Caco-2 (cell line): ENCODE measurements around the gene GP1BA. TPM values are rescaled to one million over a fixed set of nuclear protein-coding genes. Genes with fewer than 3 reads are reported as not detected.

Source experiments
- BruUV-seq: library from RNA; stranded (reverse); fragments of 400-500 nt; replicated peaks from 2 replicates; lab custom pipeline; 2021; lab: Mats Ljungman, UMichigan
- CTCF ChIA-PET: fragments of 300-600 bp; sonication (Branson Sonifier 250); formaldehyde crosslinking; loops from one replicate; lab custom pipeline; 2022; ENCODE audit warnings: antibody characterized with exemption; lab: Charles Lee
- POLR2A ChIA-PET: fragments of 300-600 bp; sonication (Branson Sonifier 250); formaldehyde crosslinking; loops from one replicate; lab custom pipeline; 2022; ENCODE audit warnings: antibody characterized with exemption; lab: Charles Lee
- DNase-seq, 2 experiments: peaks; one replicate each; pipeline versions ENCODE4 v3.0.0 to v3.0.0-alpha.2; 2020 to 2022
- H3K27me3 ChIP-seq: replicated peaks from 2 replicates; pipeline ENCODE4 v1.6.0; 2011; ENCODE audit warnings: low read length; ENCODE audit not compliant: control insufficient read depth, insufficient read depth
- H3K36me3 ChIP-seq: 2 replicates; pipeline ENCODE4 v1.5.1; 2011; ENCODE audit warnings: low read length; ENCODE audit not compliant: control insufficient read depth, insufficient read depth
- H3K4me1 ChIP-seq: fragments of 250-450 bp; sonication (Bioruptor Pico); 2 replicates; pipeline ENCODE4 v1.5.1; 2020; ENCODE audit warnings: mild to moderate bottlenecking
- H3K4me3 ChIP-seq: 2 replicates; pipeline ENCODE4 v1.5.1; 2011; ENCODE audit warnings: low read depth, mild to moderate bottlenecking, control low read depth, low read length
- H3K9me3 ChIP-seq: fragments of 250-450 bp; sonication (Bioruptor Pico); 2 replicates; pipeline ENCODE4 v1.5.1; 2020; ENCODE audit warnings: mild to moderate bottlenecking, moderate library complexity
- H3K27ac Mint-ChIP-seq: one replicate; pipeline ENCODE4 v1.8.0; 2022; ENCODE audit warnings: mixed read lengths; ENCODE audit not compliant: unreplicated experiment
- H3K27me3 Mint-ChIP-seq: one replicate; pipeline ENCODE4 v1.8.0; 2022; ENCODE audit warnings: mixed read lengths; ENCODE audit not compliant: insufficient read depth, unreplicated experiment
- H3K36me3 Mint-ChIP-seq: one replicate; pipeline ENCODE4 v1.8.0; 2022; ENCODE audit warnings: mild to moderate bottlenecking, mixed read lengths; ENCODE audit not compliant: insufficient read depth, unreplicated experiment
- H3K4me1 Mint-ChIP-seq: one replicate; pipeline ENCODE4 v1.8.0; 2022; ENCODE audit warnings: low read depth, mixed read lengths; ENCODE audit not compliant: unreplicated experiment
- H3K4me3 Mint-ChIP-seq: one replicate; pipeline ENCODE4 v1.8.0; 2022; ENCODE audit warnings: mild to moderate bottlenecking, moderate library complexity, mixed read lengths; ENCODE audit not compliant: unreplicated experiment
- H3K9me3 Mint-ChIP-seq: one replicate; pipeline ENCODE4 v1.8.0; 2022; ENCODE audit warnings: mixed read lengths; ENCODE audit not compliant: unreplicated experiment
- intact Hi-C: fragments of 100-400 bp; cut with micrococcal nuclease; formaldehyde crosslinking; loops from one replicate; pipeline ENCODE4 v1.10.0; 2022; ENCODE audit not compliant: unreplicated experiment
- total RNA-seq: library from RNA; stranded (reverse); gene quantifications from 2 replicates; pipeline ENCODE4 v1.2.3, GENCODE V29; 2022
- TF ChIP-seq, protein P1 (sequence below), 2 experiments: fragments of 200-600 bp in 1 of 2; IDR thresholded peaks; 1 replicate in 1 of 2; 2 replicates in 1 of 2; pipeline versions ENCODE4 v1.5.1 to v1.8.0; 2011 to 2022; ENCODE audit warnings: antibody characterized with exemption in 1 of 2, control low read depth in 1 of 2, inconsistent platforms in 1 of 2, low read depth in 1 of 2, low read length in 1 of 2, mild to moderate bottlenecking in 1 of 2, moderate library complexity in 1 of 2; ENCODE audit not compliant: insufficient read depth in 1 of 2, severe bottlenecking in 1 of 2, unreplicated experiment in 1 of 2

GP1BA gene
- total RNA-seq, 1 experiment from 2014 or later = not detected

DNA sequence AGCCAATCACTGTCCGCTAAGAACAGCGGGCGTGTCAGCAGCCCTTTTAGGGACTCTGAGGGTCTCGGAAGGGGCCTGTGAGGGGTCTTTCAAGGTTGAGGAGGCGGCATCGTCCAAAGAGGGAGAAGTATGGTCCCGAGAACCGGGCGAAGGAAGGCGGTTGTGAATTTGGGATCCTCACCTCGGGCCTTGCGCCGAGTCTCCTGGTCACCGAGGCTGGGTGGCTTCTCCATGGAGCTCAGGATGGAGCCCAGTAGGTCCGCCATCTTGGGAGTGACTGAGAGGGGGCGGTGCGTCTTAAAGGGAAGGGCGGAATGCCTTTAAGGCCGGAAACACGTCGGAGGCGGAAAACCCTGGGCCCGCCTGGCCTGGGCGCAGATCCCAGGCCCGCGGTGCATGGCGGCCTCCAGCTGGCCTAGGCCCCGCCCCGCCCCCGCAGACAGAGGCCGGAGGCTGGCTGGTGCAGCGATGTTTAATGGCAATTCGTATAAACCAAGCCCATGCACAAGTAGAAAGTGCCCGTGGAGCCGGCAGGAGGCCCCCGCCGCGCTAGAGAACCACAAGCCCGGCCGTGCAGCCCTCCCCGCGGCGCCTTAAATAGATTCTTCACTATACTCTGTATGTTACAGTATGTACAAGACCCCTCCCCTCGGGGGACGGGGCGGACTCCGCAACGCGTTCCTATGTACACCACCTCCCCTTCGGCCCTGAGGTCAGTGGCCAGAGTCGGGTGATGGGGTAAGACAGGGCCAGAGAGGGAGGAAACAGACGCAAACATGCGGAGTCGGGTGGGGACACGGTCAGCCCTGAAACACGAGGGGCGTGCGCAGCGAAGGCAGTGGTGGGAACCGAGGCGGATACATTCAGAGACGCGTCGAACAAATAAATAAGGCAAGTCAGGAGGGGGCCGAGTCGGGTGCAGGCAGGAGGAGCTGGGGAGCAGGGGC lies 35.7 kb downstream of the GP1BA start, which contains the start of gene SPAG7:
SPAG7 (minus strand) TSS at position 279 of the 947 bp plus-strand sequence; CDS start at position 266, 13 bp downstream.
- intact Hi-C loops = loop anchor here (1.0 to 2.0 kb wide), 2 partner anchors 19 to 27 kb away; partner anchors contain the start of genes RNF167 and SLC25A11
- Histone ChIP-seq H3K9me3 (no peaks in the 10 kb centered on the region), H3K27me3 (no peaks in the 10 kb centered on the region), H3K4me3 (peak within 1 kb of the TSS; percentile 68), H3K4me1 (peaks cover 4% of the 10 kb centered on the region; the same call in 1 of the 2 replicates), H3K36me3 (no peaks in the 10 kb centered on the region)
- Mint-ChIP-seq H3K4me3 (no peak within 1 kb of the TSS), H3K27me3 (no peaks in the 10 kb centered on the region), H3K4me1 (no peaks in the 10 kb centered on the region), H3K9me3 (no peaks in the 10 kb centered on the region), H3K27ac (no peak within 1 kb of the TSS), H3K36me3 (peaks cover 23% of the 10 kb centered on the region)
- BruUV-seq = no TSS peak
- DNase-seq = peak; percentile 85 to 90
- POLR2A ChIA-PET = interaction anchor here (0.9 to 3.0 kb wide), 9 partner anchors 17 to 142 kb away, joined by 3 to 54 read pairs (median 9); partner anchors contain the start of genes ENO3, INCA1, KIF1C and PFN1
- CTCF ChIA-PET = interaction anchor here (0.6 to 2.0 kb wide), 9 partner anchors 16 to 258 kb away, joined by 3 to 13 read pairs (median 5); partner anchors contain the start of genes CAMTA2, RNF167 and SLC25A11
- TF ChIP-seq, protein P1, sequence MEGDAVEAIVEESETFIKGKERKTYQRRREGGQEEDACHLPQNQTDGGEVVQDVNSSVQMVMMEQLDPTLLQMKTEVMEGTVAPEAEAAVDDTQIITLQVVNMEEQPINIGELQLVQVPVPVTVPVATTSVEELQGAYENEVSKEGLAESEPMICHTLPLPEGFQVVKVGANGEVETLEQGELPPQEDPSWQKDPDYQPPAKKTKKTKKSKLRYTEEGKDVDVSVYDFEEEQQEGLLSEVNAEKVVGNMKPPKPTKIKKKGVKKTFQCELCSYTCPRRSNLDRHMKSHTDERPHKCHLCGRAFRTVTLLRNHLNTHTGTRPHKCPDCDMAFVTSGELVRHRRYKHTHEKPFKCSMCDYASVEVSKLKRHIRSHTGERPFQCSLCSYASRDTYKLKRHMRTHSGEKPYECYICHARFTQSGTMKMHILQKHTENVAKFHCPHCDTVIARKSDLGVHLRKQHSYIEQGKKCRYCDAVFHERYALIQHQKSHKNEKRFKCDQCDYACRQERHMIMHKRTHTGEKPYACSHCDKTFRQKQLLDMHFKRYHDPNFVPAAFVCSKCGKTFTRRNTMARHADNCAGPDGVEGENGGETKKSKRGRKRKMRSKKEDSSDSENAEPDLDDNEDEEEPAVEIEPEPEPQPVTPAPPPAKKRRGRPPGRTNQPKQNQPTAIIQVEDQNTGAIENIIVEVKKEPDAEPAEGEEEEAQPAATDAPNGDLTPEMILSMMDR (IDR thresholded peaks at IDR 0.05; ENCODE audit: insufficient read depth in 1 of 2, low read depth in 1 of 2, low read length in 1 of 2, severe bottlenecking in 1 of 2, unreplicated experiment in 1 of 2) = no peak

DNA sequence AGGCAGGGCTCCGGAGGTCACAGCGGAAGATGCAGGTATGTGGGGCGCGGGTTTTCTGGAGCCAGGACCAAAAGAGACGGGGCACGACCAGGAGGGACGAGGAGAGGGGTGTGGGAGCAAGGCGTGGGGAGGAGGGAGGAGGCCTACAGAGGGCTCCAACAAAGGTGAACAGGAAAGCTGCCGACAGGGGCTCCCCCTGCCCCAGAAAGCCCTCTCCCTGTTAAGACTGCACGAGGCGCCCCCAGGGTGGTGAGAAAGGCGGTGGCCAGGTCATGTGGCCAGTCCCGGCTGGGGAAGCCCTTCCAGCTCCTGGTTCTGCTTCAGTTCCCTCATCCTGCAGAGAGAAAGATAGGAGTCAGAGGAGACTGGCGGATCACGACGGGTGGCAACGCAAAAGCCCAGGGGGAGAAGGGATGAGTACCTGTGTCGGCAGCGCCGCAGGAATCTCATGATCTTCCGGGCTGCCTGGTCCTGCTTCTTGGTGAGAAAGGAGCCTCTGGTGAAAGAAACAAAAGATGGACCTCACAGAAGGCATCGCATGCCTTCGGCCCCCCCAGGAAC lies 36.5 kb downstream of the GP1BA start:
- H3K4me3 Mint-ChIP-seq = no peak overlapping the region
- no peak overlapping the region for H3K27ac Mint-ChIP-seq
- H3K9me3 ChIP-seq = no peaks in the 10 kb centered on the region
- peaks cover 4% of the 10 kb centered on the region; the same call in 1 of the 2 replicates for H3K4me1 ChIP-seq
- TF ChIP-seq, protein P1 (IDR thresholded peaks at IDR 0.05; ENCODE audit: insufficient read depth in 1 of 2, low read depth in 1 of 2, low read length in 1 of 2, severe bottlenecking in 1 of 2, unreplicated experiment in 1 of 2) = no peak
- POLR2A ChIA-PET = interaction anchor here (0.9 to 3.0 kb wide), 3 partner anchors 29 kb away, joined by 4 to 54 read pairs (median 4); partner anchors contain the start of genes KIF1C, RNF167 and SLC25A11
- no peaks in the 10 kb centered on the region for H3K27me3 ChIP-seq
- peak overlapping the region; percentile 62 for H3K4me3 ChIP-seq
- H3K27me3 Mint-ChIP-seq = no peaks in the 10 kb centered on the region
- CTCF ChIA-PET = no interaction called here
- no peaks in the 10 kb centered on the region for H3K9me3 Mint-ChIP-seq
- BruUV-seq = TSS peak; percentile 27
- peaks cover 28% of the 10 kb centered on the region for H3K36me3 Mint-ChIP-seq
- H3K4me1 Mint-ChIP-seq = no peaks in the 10 kb centered on the region
- DNase-seq = peak in 1 of 2 experiments; percentile 22
- intact Hi-C loops = no loop called here
- no peaks in the 10 kb centered on the region for H3K36me3 ChIP-seq

DNA sequence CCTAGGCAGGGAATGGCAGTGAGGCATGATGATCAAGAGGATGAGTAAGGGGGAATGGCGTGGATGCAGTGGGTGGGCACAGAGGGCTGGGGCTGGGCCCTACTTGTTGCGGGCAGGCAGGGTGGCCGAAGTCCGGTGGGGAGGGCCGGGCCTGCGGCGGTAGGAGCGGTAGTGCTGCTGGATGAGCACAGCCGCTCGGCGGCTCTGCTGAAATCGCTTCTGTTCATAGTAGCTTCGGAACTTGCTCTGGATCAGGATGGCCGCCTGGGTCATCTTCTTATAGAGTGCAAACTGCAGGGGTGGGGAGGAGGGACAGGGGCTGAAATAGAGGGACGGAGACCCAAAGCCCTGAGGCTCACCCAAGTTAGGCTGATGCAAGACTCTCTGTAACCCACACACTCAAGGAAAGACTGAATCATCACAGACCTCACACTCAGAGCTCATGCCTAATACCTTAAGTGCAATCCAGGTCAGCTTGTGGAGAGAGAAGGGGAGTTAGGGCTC lies 37.0 kb downstream of the GP1BA start:
- intact Hi-C loops = no loop called here
- H3K36me3 Mint-ChIP-seq = peaks cover 28% of the 10 kb centered on the region
- peaks cover 4% of the 10 kb centered on the region; the same call in 1 of the 2 replicates for H3K4me1 ChIP-seq
- H3K4me3 ChIP-seq = peak overlapping the region; percentile 62
- no peaks in the 10 kb centered on the region for H3K9me3 ChIP-seq
- no peaks in the 10 kb centered on the region for H3K4me1 Mint-ChIP-seq
- CTCF ChIA-PET = no interaction called here
- no peaks in the 10 kb centered on the region for H3K27me3 ChIP-seq
- BruUV-seq = no TSS peak
- TF ChIP-seq, protein P1 (IDR thresholded peaks at IDR 0.05; ENCODE audit: insufficient read depth in 1 of 2, low read depth in 1 of 2, low read length in 1 of 2, severe bottlenecking in 1 of 2, unreplicated experiment in 1 of 2) = no peak
- H3K4me3 Mint-ChIP-seq = no peak overlapping the region
- DNase-seq = peak in 1 of 2 experiments; percentile 43
- H3K27ac Mint-ChIP-seq = no peak overlapping the region
- no peaks in the 10 kb centered on the region for H3K9me3 Mint-ChIP-seq
- H3K36me3 ChIP-seq = no peaks in the 10 kb centered on the region
- POLR2A ChIA-PET = interaction anchor here (0.9 to 1.7 kb wide), 2 partner anchors 29 kb away, joined by 4 read pairs; partner anchors contain the start of genes KIF1C, RNF167 and SLC25A11
- H3K27me3 Mint-ChIP-seq = no peaks in the 10 kb centered on the region
